Neuronal stem cell (in vitro differentiated cells): ENCODE measurements around the gene SUOX.
A peak's percentile ranks its signal among the peaks of the same experiment; 100 is the strongest.

Experiments used
- DNase-seq: peaks from one replicate; pipeline ENCODE4 v3.0.0-alpha.2; 2013; ENCODE audit warnings: low spot score
- H2AFZ ChIP-seq: one replicate; pipeline ENCODE4 v1.6.1; 2013; ENCODE audit warnings: mild to moderate bottlenecking, low read length, inconsistent platforms
- H2AK5ac ChIP-seq: 2 replicates; pipeline ENCODE4 v1.6.1; 2013; ENCODE audit warnings: low read depth, mild to moderate bottlenecking, inconsistent platforms, low read length, moderate library complexity, mixed read lengths
- H2BK120ac ChIP-seq: 2 replicates; pipeline ENCODE4 v1.6.1; 2013; ENCODE audit warnings: low read depth, mild to moderate bottlenecking, inconsistent platforms, low read length, moderate library complexity, mixed read lengths
- H2BK12ac ChIP-seq: one replicate; pipeline ENCODE4 v1.6.1; 2013; ENCODE audit warnings: low read length, inconsistent platforms
- H2BK15ac ChIP-seq: 2 replicates; pipeline ENCODE4 v1.6.1; 2013; ENCODE audit warnings: mild to moderate bottlenecking, low read length, inconsistent platforms, mixed read lengths
- H2BK5ac ChIP-seq: one replicate; pipeline ENCODE4 v1.6.1; 2013; ENCODE audit warnings: inconsistent platforms, mild to moderate bottlenecking, low read length, moderate library complexity
- H3K14ac ChIP-seq: one replicate; pipeline ENCODE4 v1.6.1; 2013; ENCODE audit warnings: low read length, inconsistent platforms
- H3K18ac ChIP-seq: 2 replicates; pipeline ENCODE4 v1.6.1; 2013; ENCODE audit warnings: low read length, inconsistent platforms
- H3K23ac ChIP-seq: 2 replicates; pipeline ENCODE4 v1.6.1; 2013; ENCODE audit warnings: low read depth, mild to moderate bottlenecking, mixed read lengths, low read length, inconsistent platforms; ENCODE audit not compliant: poor library complexity
- H3K27ac ChIP-seq: replicated peaks from 3 replicates; pipeline ENCODE4 v1.5.1; 2013; ENCODE audit warnings: low read length, inconsistent platforms
- H3K27me3 ChIP-seq, 3 experiments: 2 replicates each; pipeline ENCODE4 v1.6.1; 2013; ENCODE audit warnings: low read length in 3 of 3, mild to moderate bottlenecking in 2 of 3, inconsistent platforms in 1 of 3, low read depth in 1 of 3, mixed read lengths in 1 of 3, moderate library complexity in 1 of 3; ENCODE audit not compliant: control insufficient read depth in 3 of 3, insufficient read depth in 3 of 3
- H3K36me3 ChIP-seq, 2 donors: replicated peaks in 1 of 2; 2 replicates each; pipeline ENCODE4 v1.6.1; 2013; ENCODE audit warnings: low read length in 2 of 2; ENCODE audit not compliant: control insufficient read depth in 2 of 2, insufficient read depth in 2 of 2
- H3K4ac ChIP-seq: 2 replicates; pipeline ENCODE4 v1.6.1; 2013; ENCODE audit warnings: inconsistent platforms, mild to moderate bottlenecking, low read length, moderate library complexity
- H3K4me1 ChIP-seq, 2 donors: 1 replicate in 1 of 2; 2 replicates in 1 of 2; pipeline ENCODE4 v1.6.1; 2013; ENCODE audit warnings: low read length in 2 of 2, low read depth in 1 of 2; ENCODE audit not compliant: control insufficient read depth in 2 of 2, insufficient read depth in 1 of 2
- H3K4me2 ChIP-seq: one replicate; pipeline ENCODE4 v1.6.1; 2013; ENCODE audit warnings: mild to moderate bottlenecking, low read length, inconsistent platforms; ENCODE audit not compliant: insufficient read depth, poor library complexity, severe bottlenecking
- H3K4me3 ChIP-seq, 2 donors: 2 replicates each; pipeline ENCODE4 v1.5.1; 2013; ENCODE audit warnings: low read length in 2 of 2, mild to moderate bottlenecking in 2 of 2, inconsistent platforms in 1 of 2, moderate library complexity in 1 of 2
- H3K79me1 ChIP-seq: one replicate; pipeline ENCODE4 v1.6.1; 2013; ENCODE audit warnings: low read depth, mild to moderate bottlenecking, inconsistent platforms, low read length, moderate library complexity
- H3K9ac ChIP-seq: one replicate; pipeline ENCODE4 v1.6.1; 2013; ENCODE audit warnings: mild to moderate bottlenecking, low read depth, low read length, inconsistent platforms; ENCODE audit not compliant: poor library complexity
- H3K9me3 ChIP-seq, 2 donors: replicated peaks in 1 of 2; 2 replicates each; pipeline versions ENCODE3 to v1.6.1; 2013; ENCODE audit warnings: low read length in 2 of 2, mild to moderate bottlenecking in 2 of 2, inconsistent platforms in 1 of 2, low read depth in 1 of 2, mixed read lengths in 1 of 2, moderate library complexity in 1 of 2; ENCODE audit not compliant: control insufficient read depth in 2 of 2, insufficient read depth in 1 of 2
- H4K8ac ChIP-seq: one replicate; pipeline ENCODE4 v1.6.1; 2013; ENCODE audit warnings: low read depth, mild to moderate bottlenecking, inconsistent platforms, low read length, moderate library complexity
- H4K91ac ChIP-seq: one replicate; pipeline ENCODE4 v1.6.1; 2013; ENCODE audit warnings: low read length, low read depth, mild to moderate bottlenecking, inconsistent platforms; ENCODE audit not compliant: poor library complexity
- WGBS, 2 donors: extraction: QIAGEN DNeasy Blood & Tissue Kit; methylation state at CpG; one replicate each; pipeline ENCODE4 v1.1.7; 2013; ENCODE audit warnings: missing lambda C conversion rate in 2 of 2, mixed read lengths in 1 of 2; ENCODE audit not compliant: insufficient read length in 2 of 2, insufficient replicate concordance in 1 of 2; ENCODE audit errors: extremely low coverage in 2 of 2; 5-methylcytosine and 5-hydroxymethylcytosine counted together

SUOX gene

DNA sequence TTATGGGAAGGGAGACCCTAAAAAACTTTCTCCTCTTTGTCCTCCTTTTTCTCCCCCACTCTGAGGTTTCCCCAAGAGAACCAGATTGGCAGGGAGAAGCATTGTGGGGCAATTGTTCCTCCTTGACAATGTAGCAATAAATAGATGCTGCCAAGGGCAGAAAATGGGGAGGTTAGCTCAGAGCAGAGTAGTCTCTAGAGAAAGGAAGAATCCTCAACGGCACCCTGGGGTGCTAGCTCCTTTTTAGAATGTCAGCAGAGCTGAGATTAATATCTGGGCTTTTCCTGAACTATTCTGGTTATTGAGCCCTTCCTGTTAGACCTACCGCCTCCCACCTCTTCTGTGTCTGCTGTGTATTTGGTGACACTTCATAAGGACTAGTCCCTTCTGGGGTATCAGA, 40.1 kb downstream of the SUOX start:
- Histone ChIP-seq H3K36me3 (peaks cover 34 to 68% of the 10 kb centered on the region in 2 donors), H2AK5ac (no peak overlapping the region), H4K91ac (no peak overlapping the region), H3K18ac (no peak overlapping the region), H4K8ac (no peak overlapping the region), H2BK120ac (no peak overlapping the region), H3K79me1 (peaks cover under 1% of the 10 kb centered on the region), H3K23ac (no peak overlapping the region), H3K9me3 (no peaks in the 10 kb centered on the region), H3K27ac (no peak overlapping the region), H3K14ac (no peak overlapping the region), H2BK5ac (no peak overlapping the region), H3K4me2 (no peak overlapping the region), H3K27me3 (no peaks in the 10 kb centered on the region), H3K4me1 (peaks cover 2 to 16% of the 10 kb centered on the region in 2 donors), H2AFZ (no peak overlapping the region), H3K4me3 (no peak overlapping the region), H3K9ac (no peak overlapping the region), H3K4ac (no peak overlapping the region), H2BK15ac (no peak overlapping the region), H2BK12ac (no peak overlapping the region)
- WGBS, 2 donors, result no CpG with 5 or more reads among the region's 2 CpGs
- no peak for DNase-seq

- H3K27me3 ChIP-seq, result no peaks in the 10 kb centered on the region
- no peak for DNase-seq
- no peak overlapping the region for H3K18ac ChIP-seq
- no peak overlapping the region for H3K23ac ChIP-seq
- H3K4me3 ChIP-seq, result no peak overlapping the region
- no peak overlapping the region for H3K9ac ChIP-seq
- H2BK120ac ChIP-seq, result no peak overlapping the region
- no peak overlapping the region for H2AK5ac ChIP-seq
- H2BK15ac ChIP-seq, result no peak overlapping the region
- no peak overlapping the region for H2BK5ac ChIP-seq
- peaks cover 24 to 65% of the 10 kb centered on the region in 2 donors for H3K36me3 ChIP-seq
- H4K91ac ChIP-seq, result no peak overlapping the region
- no peak overlapping the region for H3K14ac ChIP-seq
- no peak overlapping the region for H3K4me2 ChIP-seq
- H4K8ac ChIP-seq, result no peak overlapping the region
- H2AFZ ChIP-seq, result no peak overlapping the region
- peaks cover 5 to 19% of the 10 kb centered on the region in 2 donors for H3K4me1 ChIP-seq
- WGBS, 2 donors, result 100% methylated on average over 1 of the region's 2 CpGs; no CpG with 5 or more reads in 1 of the 2 donors
- H3K27ac ChIP-seq, result no peak overlapping the region
- H2BK12ac ChIP-seq, result no peak overlapping the region
- H3K4ac ChIP-seq, result no peak overlapping the region
- H3K9me3 ChIP-seq, result no peaks in the 10 kb centered on the region
- H3K79me1 ChIP-seq, result peaks cover 2% of the 10 kb centered on the region
Measured at GRCh38 chr12:56038022-56038655, 41.1 kb downstream of the SUOX start.

GRCh38 chr12:56040151-56040550, 43.1 kb downstream of the SUOX start:
- Histone ChIP-seq H3K9me3 (no peaks in the 10 kb centered on the region), H2AK5ac (no peak overlapping the region), H4K91ac (no peak overlapping the region), H3K79me1 (peaks cover 5% of the 10 kb centered on the region), H2AFZ (no peak overlapping the region), H3K23ac (no peak overlapping the region), H3K4me1 (peaks cover 5 to 22% of the 10 kb centered on the region in 2 donors), H3K36me3 (peaks cover 26 to 67% of the 10 kb centered on the region in 2 donors), H2BK5ac (no peak overlapping the region), H2BK120ac (no peak overlapping the region), H3K27me3 (no peaks in the 10 kb centered on the region), H3K14ac (no peak overlapping the region), H2BK15ac (no peak overlapping the region), H3K4me2 (no peak overlapping the region), H2BK12ac (no peak overlapping the region), H3K9ac (no peak overlapping the region), H4K8ac (no peak overlapping the region), H3K4me3 (no peak overlapping the region), H3K18ac (no peak overlapping the region), H3K27ac (no peak overlapping the region), H3K4ac (no peak overlapping the region)
- WGBS, 2 donors, result no CpG with 5 or more reads among the region's 1 CpG
- no peak for DNase-seq

GRCh38 chr12:56040963-56041551, 44.0 kb downstream of the SUOX start:
- Histone ChIP-seq H2BK120ac (no peak overlapping the region), H2AK5ac (no peak overlapping the region), H3K4me2 (no peak overlapping the region), H3K9me3 (no peaks in the 10 kb centered on the region), H3K79me1 (peaks cover 5% of the 10 kb centered on the region), H2AFZ (peak overlapping the region; percentile 78), H3K36me3 (peaks cover 27 to 65% of the 10 kb centered on the region in 2 donors), H2BK15ac (no peak overlapping the region), H3K18ac (no peak overlapping the region), H3K4me1 (peaks cover 5 to 22% of the 10 kb centered on the region in 2 donors), H2BK12ac (no peak overlapping the region), H3K27ac (peak overlapping the region; percentile 76), H3K9ac (no peak overlapping the region), H3K23ac (no peak overlapping the region), H4K91ac (no peak overlapping the region), H3K27me3 (no peaks in the 10 kb centered on the region), H3K4ac (no peak overlapping the region), H3K14ac (no peak overlapping the region), H2BK5ac (no peak overlapping the region), H3K4me3 (peak overlapping the region in 1 of 2 donors; percentile 83), H4K8ac (no peak overlapping the region)
- DNase-seq, result no peak
- WGBS, 2 donors, result no CpG with 5 or more reads among the region's 14 CpGs
